GM10847 (cell line): ENCODE results near the gene PROZ.

ENCODE experiments used
- POLR2A ChIP-seq: IDR thresholded peaks from 2 replicates; pipeline ENCODE4 v1.6.1; 2011; ENCODE audit not compliant: insufficient read length; ENCODE audit errors: extremely low read depth

PROZ gene

GRCh38 chr13:113147206-113147605, 11.2 kb upstream of the PROZ start:
- no peak for TF ChIP-seq POLR2A

GRCh38 chr13:113148407-113148806, 10.0 kb upstream of the PROZ start:
- no peak for TF ChIP-seq POLR2A

- no peak for TF ChIP-seq POLR2A
These were observed 9.4 kb upstream of the PROZ start for GRCh38 chr13:113148940-113149503.

- TF ChIP-seq POLR2A: no peak
These were observed 8.5 kb upstream of the PROZ start for GRCh38 chr13:113149711-113150549.

GRCh38 chr13:113150550-113151365, 7.7 kb upstream of the PROZ start:
- no peak for TF ChIP-seq POLR2A

- TF ChIP-seq POLR2A: no peak
These were observed 6.4 kb upstream of the PROZ start for GRCh38 chr13:113151745-113152690.

GRCh38 chr13:113152691-113152983, 5.8 kb upstream of the PROZ start:
- no peak for TF ChIP-seq POLR2A

- no peak for TF ChIP-seq POLR2A
These were observed 5.3 kb upstream of the PROZ start for GRCh38 chr13:113152984-113153809.

GRCh38 chr13:113153810-113154748, 4.4 kb upstream of the PROZ start:
- TF ChIP-seq POLR2A: peak; percentile 38

GRCh38 chr13:113155201-113155600, 3.2 kb upstream of the PROZ start:
- TF ChIP-seq POLR2A: no peak

GRCh38 chr13:113155982-113156655, 2.3 kb upstream of the PROZ start:
- TF ChIP-seq POLR2A: no peak

GRCh38 chr13:113157206-113157928, 1.1 kb upstream of the PROZ start:
- TF ChIP-seq POLR2A: no peak
